GM12875 (cell line): ENCODE data around the gene SLC9A9.

Source experiments
- H3K4me3 ChIP-seq: one replicate; pipeline ENCODE4 v1.5.1; 2011; ENCODE audit warnings: low read depth, low read length, control low read depth
- TF ChIP-seq, protein P1 (sequence below): IDR thresholded peaks from 2 replicates; pipeline ENCODE4 v1.5.1; 2011; ENCODE audit warnings: low read depth, mild to moderate bottlenecking, control low read depth, inconsistent platforms, low read length, moderate library complexity, borderline replicate concordance; ENCODE audit not compliant: insufficient read depth

The SLC9A9 gene

GRCh38 chr3:143478115-143478693, 370.1 kb downstream of the SLC9A9 start:
- TF ChIP-seq, protein P1, sequence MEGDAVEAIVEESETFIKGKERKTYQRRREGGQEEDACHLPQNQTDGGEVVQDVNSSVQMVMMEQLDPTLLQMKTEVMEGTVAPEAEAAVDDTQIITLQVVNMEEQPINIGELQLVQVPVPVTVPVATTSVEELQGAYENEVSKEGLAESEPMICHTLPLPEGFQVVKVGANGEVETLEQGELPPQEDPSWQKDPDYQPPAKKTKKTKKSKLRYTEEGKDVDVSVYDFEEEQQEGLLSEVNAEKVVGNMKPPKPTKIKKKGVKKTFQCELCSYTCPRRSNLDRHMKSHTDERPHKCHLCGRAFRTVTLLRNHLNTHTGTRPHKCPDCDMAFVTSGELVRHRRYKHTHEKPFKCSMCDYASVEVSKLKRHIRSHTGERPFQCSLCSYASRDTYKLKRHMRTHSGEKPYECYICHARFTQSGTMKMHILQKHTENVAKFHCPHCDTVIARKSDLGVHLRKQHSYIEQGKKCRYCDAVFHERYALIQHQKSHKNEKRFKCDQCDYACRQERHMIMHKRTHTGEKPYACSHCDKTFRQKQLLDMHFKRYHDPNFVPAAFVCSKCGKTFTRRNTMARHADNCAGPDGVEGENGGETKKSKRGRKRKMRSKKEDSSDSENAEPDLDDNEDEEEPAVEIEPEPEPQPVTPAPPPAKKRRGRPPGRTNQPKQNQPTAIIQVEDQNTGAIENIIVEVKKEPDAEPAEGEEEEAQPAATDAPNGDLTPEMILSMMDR = 0 out of 2 replicates have a peak, but pooled peaks have one; percentile 5
- H3K4me3 ChIP-seq = no peak overlapping the region

DNA sequence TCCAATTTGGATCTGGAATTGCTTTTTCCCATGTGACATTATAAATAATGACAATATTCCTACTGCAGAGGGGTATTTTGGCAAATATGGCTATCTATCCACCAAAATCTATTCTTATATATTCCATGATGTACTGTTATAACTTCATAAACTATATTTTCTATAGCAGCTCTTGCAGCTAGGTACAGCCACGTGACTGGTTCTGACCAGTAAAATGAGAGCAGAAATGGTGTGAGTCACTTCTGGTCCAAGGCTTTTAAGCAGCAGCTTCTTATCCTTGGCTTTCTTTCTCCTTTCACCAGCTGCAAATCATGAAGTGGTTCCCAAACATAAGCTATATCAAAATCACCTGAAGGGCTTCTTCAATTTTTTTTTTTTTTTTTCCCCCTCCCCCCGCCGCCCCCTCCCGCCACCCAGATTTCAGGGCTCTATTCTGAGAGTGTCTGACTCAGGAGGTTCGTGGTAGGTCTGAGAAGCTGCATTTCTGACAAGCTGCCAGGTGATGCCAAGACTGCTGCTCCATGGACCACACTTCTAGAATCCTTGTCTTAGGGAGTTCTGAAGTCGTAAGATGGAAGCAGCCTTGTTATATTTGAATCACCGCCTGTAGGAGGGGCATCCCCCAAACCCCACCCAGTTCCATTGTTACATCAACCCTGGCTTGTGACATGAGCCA, 371.2 kb downstream of the SLC9A9 start:
- H3K4me3 ChIP-seq = no peak overlapping the region
- TF ChIP-seq, protein P1 = no peak

GRCh38 chr3:143475981-143476380, 372.3 kb downstream of the SLC9A9 start:
- TF ChIP-seq, protein P1 = no peak
- H3K4me3 ChIP-seq = no peak overlapping the region

DNA sequence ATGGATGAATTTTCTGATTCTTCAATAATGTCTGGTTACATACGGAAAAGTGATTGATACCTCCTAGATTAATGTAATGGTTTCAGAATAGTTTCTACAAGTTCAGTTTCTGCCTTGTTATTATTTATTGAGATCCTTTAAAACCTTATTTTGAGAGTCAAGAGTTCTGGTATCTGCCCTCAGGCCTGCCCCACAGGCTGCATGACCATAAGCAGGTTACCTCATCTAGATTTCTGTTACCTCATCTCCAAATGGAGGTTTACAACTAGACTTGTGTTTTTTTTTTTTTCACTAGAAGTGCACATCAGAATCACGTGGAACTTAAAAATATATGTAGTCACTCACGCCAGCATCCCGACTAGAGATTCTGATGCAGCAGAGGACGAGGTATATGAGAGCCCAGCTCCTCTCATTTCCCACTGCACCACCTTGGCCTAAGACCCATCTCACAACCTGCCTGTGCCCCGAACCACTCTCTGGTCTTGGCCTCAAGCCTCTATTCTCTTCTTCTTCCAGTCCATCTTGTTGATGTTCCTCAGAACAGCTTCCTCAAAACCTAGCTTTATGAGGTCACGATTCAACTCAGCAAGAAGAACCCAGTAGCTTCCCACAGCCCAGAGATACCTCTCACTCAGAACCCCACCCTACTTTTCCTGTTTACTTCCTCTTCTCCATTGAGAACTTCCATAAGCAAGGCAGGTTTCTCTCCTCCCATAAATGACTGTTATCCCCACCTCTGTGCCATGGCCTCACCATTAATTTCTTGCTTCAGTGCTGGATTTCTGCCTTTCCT, 375.3 kb downstream of the SLC9A9 start:
- H3K4me3 ChIP-seq = no peak overlapping the region

DNA sequence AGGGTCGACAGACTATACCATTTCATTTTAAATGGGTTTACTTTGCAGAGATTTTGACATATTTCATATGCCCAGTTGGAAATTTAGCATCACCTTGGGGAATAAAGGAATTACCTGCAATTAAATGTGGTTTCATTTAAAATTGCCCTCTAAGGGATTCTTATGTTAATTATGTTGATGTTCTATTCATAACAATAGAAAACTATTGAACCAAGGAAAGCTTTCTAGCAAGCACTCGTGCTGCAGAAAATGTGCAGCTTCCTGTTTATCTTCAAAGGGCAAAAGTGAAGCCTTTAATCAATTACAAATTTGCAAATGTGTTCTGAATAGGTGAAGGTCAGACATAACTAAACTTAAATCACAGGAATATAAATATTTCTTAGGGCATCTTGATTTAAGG, 376.6 kb downstream of the SLC9A9 start:
- TF ChIP-seq, protein P1 = no peak
- no peak overlapping the region for H3K4me3 ChIP-seq

More for the DNA sequence above, 375.3 kb downstream of the SLC9A9 start:
- TF ChIP-seq, protein P1 = no peak

DNA sequence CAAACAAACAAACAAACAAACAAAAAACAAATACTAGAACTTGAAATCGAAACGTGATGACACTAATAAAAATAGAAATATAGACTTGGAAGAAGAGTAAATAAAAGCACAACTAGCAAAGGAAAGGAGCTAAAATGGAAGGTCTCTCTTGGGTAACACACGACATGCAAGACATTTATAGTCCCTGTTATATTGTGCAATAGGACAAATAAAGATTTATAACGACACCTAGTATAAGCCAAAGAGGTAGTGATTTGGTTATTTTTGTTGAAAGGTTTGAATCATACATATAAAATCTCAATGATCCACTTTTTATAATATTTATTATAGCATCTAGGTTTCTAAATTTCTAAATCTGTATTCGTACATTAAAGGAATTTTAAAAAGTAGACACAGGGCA, 379.1 kb downstream of the SLC9A9 start:
- TF ChIP-seq, protein P1 = no peak
- H3K4me3 ChIP-seq = no peak overlapping the region
